HG02759 (cell line): ENCODE results near the gene MYL5.
"Not testable (repeated sequence)": the region's sequence is repeated elsewhere in the genome, so short reads cannot be mapped to it uniquely, and the experiment has no call there.

Experiments used
- ATAC-seq: cut with Tn5 transposase; IDR thresholded peaks from one replicate; pipeline ENCODE4 v1.9.1; 2021; ENCODE audit warnings: mild to moderate bottlenecking, moderate library complexity; ENCODE audit not compliant: unreplicated experiment

The MYL5 gene

GRCh38 chr4:722851-723360, 48.6 kb downstream of the MYL5 start:
- ATAC-seq = no peak

- no peak for ATAC-seq
Measured at GRCh38 chr4:723751-724530, 49.6 kb downstream of the MYL5 start.

- no peak for ATAC-seq
Measured at GRCh38 chr4:725391-726234, 51.3 kb downstream of the MYL5 start.

GRCh38 chr4:726235-726787, 52.0 kb downstream of the MYL5 start:
- no peak for ATAC-seq

GRCh38 chr4:726838-727237, 52.5 kb downstream of the MYL5 start:
- ATAC-seq = no peak

GRCh38 chr4:727576-727975, 53.2 kb downstream of the MYL5 start:
- ATAC-seq = no peak

GRCh38 chr4:729336-730315, 55.3 kb downstream of the MYL5 start:
- no peak for ATAC-seq

- ATAC-seq = no peak
Measured at GRCh38 chr4:730511-730910, 56.2 kb downstream of the MYL5 start.

GRCh38 chr4:730946-731904, 56.9 kb downstream of the MYL5 start:
- ATAC-seq = not testable (repeated sequence)
